ENCODE measurements around the gene NGEF.

NGEF gene

DNA sequence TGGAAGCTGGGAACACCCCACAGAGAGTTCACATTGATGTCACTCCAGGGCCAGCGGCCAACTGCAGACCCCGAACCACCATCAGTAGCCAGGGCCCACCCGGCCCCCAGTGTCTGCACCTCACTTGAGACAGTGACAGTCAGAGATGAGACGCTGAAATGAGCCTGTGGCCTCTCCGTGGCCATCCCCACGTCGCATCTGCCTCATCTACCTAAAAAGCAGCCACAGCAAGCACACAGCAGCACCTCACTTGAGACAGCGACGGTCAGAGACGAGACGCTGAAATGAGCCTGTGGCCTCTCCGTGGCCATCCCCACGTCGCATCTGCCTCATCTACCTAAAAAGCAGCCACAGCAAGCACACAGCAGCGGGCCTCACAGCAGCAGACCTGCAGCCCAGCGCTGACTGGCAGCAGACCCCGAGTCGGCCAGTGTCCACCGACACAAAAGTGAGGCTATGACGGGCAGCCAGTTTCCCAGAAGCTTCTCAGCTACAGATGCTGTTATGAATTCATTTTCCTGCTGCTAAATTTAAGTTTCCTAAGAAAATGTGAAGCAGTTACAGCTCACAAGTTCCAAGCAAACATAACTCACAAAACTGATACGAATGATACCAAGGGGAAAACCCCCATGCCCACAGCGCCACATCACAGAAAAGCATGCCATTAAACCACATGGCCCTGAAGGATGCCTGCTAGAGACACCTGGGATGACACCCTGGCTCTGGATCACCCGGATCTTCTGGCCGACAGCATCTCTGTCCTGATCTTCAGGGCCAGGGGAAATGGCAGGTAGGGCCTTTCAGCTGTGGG, 115.3 kb downstream of the NGEF start:
- no peak for DNase-seq (ENCODE audit: low read depth)

DNA sequence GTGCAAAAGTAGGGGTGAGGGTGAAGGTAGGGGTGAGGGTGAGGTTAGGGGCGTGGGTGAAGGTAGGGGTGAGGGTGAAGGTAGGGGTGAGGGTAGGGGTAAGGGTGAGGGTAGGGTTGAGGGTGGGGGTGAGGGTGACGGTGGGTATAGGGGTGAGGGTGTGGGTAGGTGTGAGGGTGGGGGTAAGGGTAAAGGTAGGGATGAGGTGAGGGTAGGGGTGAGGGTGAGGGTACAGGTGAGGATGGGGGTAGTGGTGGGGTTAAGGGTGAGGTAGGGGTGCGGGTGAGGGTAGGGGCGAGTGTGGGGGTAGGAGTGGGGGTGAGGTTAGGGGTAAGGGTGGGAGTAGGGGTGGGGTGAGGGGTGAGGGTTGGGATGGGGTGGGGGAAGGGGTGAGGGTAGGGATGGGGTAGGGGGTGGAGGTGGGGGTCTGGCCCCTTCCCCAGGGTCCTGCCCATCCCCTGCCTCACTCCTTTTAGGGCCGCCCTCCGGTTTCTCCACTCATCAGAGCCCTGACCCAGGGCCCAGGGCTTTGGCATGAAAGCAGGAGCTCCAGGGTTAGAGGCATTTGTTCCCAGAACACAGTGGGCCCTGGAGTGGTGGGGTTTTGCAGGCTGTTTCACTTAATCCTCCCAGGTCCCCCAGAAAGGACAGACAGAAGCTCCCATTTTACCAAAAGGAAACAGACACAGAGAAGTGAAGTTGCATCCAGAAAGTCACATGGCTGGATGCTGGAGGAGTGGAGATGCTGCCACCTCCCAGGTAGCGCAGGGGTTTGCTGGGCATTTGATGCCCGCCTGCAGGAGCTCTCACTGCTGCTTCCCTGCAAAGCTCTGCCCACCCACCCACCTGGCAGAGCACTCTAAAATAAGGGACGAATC, 116.1 kb downstream of the NGEF start:
- no peak for DNase-seq (ENCODE audit: low read depth)

DNA sequence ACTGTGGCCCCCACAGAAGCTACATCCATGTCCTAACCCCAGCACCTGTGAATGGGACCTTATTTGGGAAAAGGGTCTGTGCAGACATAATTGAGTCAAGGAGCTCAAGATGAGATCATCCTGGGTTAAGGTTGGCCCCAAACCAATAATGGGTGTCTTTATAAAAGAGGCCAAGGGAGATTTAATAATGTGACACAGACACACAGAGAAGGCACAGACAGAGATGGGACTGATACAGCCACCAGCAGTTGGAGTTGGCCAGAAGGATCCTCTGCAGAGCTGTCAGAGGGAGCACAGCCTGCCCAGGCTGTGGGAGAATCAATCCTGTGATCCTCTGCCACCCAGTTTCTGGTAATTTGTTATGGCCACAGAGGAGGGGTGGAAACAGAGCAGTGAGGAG, 116.9 kb downstream of the NGEF start:
- DNase-seq (ENCODE audit: low read depth) = no peak

DNA sequence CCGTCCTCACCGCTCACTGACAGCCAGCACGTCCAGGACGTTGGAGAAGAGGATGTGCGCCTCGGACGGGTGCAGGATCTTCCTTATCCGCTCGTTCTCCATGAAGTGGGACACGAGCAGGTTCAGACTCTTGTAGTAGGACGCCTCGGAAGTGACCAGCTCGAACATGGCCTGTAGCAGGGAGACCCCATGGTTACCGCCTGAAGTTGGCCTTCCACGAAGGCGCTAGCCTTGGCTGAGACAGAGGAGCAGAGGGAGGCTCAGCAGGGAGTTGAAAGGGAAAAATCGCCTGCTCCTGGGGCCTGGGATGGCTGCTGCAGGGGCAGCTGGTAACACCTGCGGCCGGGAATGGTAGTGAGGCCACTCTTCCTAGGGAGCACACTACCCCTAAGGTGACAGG, 118.3 kb downstream of the NGEF start:
- no peak for DNase-seq (ENCODE audit: low read depth)

DNA sequence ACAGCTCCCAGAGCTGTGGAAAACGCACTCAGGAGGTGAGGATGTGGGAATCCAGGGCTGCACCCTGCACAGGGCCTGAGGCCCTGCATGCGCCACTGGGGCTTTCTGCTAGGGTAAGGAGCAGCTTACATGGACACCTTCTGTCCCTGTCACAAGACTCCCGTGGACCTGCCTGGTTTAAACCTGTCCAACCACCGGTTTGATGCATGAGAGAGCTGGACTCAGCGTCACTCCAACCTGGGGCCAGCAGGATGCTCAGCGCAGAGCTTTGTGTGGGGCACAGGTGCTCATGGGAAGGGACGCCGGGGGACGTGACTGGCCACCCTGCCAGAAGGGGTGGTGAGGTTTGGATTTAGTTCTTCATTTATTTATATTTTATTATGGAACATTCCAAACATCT, 118.8 kb downstream of the NGEF start:
- no peak for DNase-seq (ENCODE audit: low read depth)

DNA sequence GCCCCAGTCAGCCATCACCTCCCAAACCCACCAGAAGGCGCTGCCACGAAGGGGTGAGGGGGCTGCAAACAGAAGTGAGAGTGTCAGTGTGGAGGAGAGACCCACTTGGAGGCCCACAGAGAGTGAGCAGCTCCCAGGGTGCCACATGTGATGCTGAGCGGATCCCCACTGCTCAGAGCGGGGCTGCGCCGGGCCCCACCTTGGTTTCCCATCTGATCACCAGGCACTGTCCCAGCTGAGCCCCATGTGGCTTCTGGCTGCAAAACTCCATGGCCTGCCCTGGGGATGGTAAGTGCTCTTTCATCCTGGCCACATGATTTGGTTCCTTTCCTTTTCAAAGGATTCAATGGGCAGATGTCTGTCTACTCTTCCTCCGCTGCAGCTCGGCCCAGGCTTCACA, 119.2 kb downstream of the NGEF start:
- DNase-seq (ENCODE audit: low read depth) = no peak

DNA sequence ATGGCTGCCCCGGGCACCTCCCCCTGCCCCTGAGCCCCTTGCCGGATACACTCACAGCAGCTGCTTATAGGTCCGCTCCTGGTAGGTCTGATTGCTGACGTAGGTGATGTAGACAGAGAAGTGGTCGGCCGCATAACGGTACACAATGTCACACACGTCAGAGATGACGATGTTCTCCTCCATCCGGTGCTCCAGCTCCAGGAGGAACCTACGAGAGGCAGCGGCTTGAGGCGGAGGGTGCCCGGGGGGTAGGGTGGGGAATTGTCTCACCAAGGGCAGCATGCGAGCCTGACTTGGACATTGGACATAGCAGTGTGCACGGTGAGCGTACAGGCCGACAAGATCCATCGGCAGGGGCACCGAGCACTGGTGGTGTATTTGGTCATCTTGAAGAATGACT, 120.2 kb downstream of the NGEF start:
- DNase-seq (ENCODE audit: low read depth) = no peak

DNA sequence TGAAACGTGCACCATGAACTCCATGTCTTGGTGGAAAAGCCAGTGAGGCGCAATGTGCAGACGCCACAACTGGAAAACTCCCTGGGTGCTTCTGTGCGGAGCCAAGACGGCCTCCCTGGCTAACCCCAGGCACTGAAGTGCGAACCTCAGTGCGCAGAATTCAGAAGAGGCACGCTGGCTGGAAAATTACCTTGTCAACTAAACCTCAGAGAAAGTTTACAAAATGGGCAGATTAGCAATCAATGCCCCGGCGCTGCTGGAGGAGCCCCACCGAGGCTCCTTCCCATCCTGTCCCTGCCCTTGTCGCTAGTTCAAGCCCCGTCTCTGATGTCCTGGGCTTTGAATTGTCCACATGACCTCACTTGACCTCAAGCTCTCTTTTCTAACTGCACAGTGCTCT, 120.8 kb downstream of the NGEF start:
- no peak for DNase-seq (ENCODE audit: low read depth)

DNA sequence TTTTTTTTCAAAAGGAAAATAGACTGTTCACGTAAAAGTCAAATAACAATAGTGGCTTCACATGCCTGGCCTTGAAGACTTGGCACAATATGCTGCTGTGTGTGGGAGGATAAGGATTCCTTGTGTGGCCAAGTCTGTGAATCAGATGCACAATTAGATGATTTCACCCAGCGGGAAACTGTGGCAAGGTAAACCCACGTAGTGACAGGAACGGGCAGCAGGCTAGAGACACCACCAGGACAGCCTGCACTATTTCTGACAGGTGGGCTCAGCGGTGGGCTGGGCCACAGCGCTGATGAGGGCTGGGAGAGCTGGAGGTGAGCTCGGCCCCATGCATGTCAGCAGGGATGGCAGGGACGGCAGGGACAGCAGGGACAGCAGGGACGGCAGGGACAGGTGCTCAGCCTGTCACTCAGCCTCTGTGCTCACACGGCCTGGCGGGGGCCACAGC, 121.4 kb downstream of the NGEF start:
- no peak for DNase-seq (ENCODE audit: low read depth)

DNA sequence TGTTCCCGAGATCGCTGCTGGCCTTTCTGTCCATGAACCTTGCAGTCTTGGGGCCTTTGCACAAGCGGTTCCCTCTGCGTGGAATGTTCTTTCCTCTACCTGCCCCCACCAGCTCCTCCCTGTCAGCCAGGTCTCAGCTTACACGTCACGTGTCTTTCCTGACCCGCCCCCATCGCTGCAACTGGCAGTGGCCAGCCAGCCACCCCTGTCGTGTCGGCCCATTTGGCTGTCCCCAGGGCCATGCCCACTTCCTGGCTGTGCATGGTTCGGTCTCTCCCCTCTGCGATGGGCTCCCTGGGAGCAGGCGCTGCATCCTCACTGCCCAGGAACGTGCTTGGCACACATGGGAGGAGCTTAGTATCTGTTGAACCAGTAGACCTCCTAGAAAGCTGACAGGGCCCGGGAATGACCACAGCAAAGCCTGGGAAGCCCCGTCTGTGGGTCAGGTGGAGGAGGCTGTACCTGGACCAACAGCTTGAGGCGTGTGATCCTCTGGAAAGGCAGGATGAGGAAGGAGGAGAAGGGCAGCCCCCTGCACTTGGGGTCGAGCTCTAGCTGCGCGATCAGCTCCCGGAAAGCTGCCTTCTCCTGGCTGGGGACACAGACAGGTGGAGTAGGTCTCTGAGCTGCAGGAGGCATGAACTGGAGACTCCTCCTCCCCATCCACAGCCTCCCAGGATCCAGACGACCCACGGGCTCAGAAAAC, 122.0 kb downstream of the NGEF start:
- DNase-seq (ENCODE audit: low read depth) = no peak

DNA sequence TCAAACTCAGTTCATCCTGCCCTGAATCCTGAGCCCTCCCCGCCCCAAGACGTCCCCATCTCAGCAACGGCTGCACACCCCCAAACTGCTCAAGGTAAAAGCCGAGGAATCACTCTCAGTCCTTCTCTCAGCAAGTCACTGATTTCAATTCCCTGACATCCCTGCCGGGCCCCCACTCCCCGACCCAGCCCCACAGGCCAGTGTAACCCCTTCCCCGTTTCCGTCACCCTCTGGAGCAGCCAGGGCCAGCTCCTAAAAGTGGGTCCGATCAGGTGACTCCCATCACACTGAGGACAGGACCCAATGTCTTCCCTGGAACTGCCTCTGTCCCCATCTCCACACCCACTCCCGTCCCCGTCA, 122.5 kb downstream of the NGEF start:
- no peak for DNase-seq (ENCODE audit: low read depth)

DNA sequence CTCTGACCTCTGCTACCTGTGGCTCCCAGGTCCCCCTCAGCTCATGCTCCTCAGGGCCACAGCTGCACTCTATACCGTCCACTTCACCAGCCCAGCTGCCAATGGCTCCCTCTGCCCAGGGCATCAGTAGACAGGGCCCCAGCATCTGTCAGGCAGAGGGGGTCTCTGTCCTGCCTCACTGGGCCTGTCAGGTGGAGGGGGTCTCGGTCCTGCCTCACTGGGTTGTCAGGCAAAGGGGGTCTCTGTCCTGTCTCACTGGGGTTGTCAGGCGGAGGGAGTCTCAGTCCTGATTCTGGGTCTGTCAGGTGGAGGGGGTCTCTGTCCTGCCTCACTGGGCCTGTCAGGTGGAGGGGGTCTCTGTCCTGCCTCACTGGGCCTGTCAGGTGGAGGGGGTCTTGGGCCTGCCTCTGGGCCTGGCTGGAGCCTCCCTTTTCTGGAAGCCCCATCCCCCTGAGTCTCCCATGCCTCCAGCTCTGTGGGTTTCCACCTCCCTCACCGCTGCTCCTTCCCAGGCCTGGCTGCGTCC, 123.1 kb downstream of the NGEF start:
- DNase-seq (ENCODE audit: low read depth) = no peak

DNA sequence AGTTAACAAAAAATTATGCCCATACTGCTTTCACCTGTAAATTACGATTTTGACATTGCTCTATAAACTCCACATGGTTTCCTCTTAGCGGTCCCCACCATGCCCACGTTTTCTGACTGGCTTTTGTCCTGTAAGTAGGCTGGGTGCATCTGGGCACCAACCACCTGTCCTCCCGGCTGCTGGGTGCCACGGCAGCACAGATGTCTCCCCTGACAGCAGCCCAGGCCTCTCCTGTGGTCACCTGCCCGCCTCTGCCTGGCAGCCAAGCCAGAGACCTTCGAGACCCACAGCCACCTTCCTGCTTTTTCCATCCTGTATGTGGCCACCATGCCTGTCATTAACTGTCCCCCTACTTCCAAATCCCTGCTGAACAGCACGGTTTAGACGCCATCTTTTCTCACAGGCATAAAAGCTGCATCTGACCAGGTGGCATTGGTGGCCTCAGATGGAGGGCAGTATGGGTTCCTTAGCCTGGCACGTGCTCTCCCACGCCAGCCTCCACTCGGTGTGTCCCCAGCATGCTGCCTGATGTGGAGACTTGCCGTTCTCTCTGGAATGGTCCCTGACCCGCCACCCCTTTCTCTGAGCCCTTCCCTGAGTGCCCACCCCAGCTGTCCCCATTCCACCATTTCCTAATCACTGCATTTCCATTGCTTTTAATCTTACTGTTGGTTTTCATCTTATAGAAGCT, 124.1 kb downstream of the NGEF start:
- no peak for DNase-seq (ENCODE audit: low read depth)

DNA sequence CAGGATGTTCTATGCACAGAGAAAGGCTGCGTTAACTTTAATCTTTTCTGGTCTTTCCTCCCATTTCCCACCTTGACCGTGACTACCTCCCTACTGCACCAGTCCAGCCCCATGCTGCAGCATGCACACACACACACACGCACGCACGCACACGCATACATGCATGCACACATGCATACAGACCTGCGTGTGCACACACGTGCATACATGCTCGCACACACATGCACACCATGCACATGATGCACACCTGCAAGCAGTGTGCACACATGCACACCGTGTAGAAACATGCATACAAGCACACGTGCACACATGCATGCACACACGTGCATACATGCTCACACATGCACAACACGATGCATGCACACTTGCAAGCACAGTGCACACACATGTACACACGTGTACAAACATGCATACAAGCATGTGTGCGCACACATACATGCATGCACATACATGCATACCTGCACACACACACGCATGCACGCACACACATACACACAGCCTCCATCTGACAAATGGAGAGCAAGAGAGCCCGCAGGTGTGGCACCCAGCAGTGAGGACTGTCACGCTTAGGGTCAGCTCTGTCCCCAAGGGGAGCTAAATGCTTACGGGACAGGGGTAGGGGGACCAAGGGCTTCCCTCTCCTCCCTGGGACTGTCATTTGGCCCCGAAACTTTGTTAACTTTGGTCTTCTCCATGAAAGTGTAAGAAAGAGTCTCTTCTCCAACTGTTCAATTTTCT, 124.8 kb downstream of the NGEF start:
- no peak for DNase-seq (ENCODE audit: low read depth)

DNA sequence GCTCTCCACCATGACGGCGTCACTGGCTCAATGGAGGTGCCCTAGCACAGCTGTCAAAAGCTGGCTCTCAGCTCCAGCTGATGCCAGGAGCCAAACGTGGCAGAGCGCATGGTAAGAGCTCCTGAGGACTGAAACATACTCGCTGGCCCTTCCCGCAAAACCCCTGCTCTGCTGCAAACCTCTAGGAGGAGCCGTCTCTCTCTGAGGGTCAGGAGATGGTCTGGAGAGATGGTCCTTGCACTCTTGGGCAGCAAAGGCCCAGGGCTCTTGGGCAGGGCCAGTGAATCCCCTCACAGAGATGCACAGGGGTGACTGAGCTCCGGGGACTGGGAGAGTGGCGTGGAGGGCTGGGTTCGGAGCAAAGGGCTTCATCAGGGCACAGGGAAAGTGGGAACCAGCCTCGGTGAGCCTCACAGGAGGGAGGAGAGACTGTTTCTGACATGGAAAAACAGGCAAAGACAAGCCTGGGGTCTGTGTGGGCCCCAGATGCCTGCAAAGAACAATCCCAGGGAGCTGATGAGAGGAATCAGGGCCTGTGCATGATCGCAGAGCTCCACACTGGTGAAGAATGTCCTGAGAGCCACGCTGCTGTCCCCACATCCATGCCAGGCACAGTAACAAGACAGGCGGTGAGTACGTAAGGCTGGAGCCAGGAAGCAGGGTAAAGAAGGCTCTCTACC, 125.7 kb downstream of the NGEF start:
- DNase-seq (ENCODE audit: low read depth) = no peak

DNA sequence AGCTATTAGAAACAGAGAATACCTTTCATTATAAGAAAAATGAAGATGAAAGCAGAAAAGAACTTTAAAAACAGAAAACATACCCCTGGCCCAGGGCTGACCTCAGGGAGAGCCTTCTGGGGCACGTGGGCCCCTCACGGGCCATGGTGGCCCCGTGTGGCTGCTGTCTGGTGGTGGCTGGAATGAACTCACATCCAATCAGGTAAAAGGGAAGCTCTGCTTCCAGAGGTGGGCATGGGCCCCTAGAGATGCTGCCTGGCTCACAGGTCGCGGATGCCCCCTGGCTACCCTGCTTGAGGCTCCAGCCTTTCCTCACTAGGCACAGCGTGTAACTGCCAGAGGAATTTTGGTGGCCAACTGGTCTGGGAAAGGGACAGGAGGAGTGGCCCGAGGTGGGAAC, 126.4 kb downstream of the NGEF start:
- no peak for DNase-seq (ENCODE audit: low read depth)

DNA sequence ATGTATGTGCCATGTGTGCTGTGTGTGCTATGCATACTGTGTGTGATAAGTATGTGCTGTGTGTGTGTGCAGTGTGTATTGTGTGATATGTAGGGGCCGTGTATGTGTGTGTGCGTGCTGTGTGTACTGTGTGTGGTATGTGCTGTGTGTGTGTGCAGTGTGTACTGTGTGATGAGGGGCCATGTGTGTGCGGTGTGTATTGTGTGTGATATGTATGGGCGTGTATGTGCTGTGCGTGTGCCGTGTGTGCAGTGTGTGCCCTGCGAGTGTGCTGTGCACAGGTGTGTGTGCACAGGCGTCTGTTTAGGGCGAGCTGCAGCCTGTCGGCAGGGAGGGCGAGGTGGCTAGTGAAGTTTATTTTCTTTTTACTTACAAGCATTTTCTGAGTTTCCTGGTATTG, 126.9 kb downstream of the NGEF start:
- no peak for DNase-seq (ENCODE audit: low read depth)

DNA sequence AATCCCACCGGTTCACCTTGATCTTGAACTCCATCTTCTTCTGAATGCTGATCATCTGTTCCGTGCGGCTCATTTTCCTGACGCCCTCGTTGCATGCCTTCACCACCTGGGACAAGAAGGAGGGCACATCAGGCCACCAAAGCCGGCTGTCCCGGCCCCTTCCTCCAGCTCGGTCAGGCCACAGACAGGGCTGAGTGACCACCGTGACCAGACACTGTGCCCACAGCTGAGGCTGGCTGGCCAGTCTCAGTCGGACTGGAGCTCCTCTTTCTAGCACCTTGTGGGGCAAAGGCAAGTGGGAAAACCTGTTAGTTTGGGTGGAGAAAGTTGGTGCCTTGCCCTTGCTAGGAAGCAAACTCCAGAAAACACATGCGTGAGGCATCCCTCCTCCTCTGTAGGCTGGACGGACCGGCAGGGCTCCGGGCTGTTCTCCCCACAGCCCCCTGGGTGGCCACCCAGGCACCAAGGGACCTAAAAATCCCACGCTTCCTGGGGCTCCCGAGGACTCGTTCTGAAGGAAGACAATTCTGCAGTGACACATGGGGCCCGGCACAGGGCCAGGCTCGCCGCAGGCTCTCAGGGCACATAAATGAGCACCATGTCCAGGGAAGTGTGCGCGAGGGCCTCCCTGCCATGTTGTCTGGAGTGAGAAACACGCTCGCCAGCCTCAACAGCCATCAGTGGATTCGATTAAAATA, 127.6 kb downstream of the NGEF start:
- DNase-seq (ENCODE audit: low read depth) = no peak

DNA sequence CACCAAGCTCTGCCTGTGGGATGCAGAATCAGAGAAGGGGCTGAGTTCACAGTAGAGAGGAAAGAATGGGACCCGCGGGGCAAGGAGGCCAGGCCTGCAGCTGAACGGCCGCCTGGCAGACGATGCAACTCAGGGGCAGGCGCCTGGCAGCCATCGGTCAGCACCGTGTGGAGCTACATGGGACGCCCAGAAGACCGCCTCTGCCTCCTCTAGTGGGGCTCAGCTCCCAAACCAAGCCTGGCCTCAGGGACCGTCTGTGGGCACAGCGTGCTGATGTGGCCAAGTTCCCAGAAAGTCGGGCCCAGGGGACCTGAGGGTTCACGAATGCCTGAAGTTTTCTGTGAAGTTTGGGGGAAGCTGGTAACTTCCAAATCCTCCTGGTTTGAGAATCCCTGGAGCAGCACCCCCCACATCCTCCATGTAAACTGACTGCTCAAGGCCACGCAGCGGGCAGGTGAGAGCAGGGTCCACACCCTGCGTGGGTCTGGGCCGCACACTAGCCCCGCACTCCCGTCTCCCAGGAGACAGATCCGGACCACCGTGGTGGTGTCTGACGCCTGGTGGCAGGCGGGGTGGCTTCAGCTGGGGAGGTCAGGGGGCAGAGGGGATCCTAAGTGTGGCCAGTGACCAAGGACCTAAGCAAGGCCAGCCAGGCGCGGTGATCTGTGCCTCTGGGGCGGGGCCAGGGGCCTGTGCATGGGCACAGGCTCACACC, 128.3 kb downstream of the NGEF start:
- no peak for DNase-seq (ENCODE audit: low read depth)

Measured in stimulated activated CD8-positive, alpha-beta memory T cell treated with anti-CD3 and anti-CD28 coated beads, Interleukin-4, amount 100 ng/mL, for 24 hours (primary cell).